HG02970 (cell line): ENCODE results near the gene AKTIP.
"Not testable (repeated sequence)": the region's sequence is repeated elsewhere in the genome, so short reads cannot be mapped to it uniquely, and the experiment has no call there.

Experiments
- ATAC-seq: cut with Tn5 transposase; IDR thresholded peaks from one replicate; pipeline ENCODE4 v1.9.1; 2021; ENCODE audit warnings: mild to moderate bottlenecking, moderate library complexity, moderate number of reproducible peaks; ENCODE audit not compliant: unreplicated experiment, low FRiP score

The AKTIP gene

DNA sequence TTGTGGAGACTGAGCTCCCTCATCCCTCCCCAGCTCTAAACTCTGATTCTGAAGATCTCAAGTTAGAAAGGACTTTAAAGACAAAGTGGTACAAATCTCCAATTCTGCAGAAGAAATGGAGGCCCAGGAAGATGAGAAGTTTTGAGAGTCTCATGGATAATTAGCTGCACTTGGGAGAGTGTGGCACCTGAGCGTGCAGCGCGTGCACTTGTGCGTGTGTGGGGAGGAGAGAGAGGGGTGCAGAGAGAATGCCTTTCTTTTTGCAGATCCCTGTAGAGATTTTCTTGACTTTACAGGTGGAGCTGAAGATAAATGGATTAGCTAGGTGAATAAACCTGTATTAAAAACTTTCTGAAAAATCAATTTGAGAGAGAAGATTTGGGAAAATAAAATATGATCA lies 14.8 kb upstream of the AKTIP start:
- ATAC-seq: no peak

DNA sequence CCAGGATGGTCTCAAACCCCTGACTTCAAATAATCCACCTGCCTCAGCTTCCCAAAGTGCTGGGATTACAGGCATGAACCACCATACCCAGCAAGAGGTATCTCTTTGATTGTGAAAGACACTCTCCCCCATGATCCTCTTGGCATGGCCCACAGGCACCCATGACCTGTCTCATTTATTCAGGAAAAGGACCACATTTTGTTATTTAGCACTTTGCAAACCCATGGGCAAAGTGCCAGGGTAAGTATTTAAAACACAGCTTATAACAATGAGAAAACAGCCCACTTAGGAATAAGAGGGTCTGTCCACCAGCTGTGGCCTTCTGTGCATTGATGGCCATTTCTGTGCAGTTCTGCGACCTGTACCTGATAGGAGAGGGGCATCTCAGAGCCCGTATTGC lies 12.8 kb upstream of the AKTIP start:
- ATAC-seq: no peak

DNA sequence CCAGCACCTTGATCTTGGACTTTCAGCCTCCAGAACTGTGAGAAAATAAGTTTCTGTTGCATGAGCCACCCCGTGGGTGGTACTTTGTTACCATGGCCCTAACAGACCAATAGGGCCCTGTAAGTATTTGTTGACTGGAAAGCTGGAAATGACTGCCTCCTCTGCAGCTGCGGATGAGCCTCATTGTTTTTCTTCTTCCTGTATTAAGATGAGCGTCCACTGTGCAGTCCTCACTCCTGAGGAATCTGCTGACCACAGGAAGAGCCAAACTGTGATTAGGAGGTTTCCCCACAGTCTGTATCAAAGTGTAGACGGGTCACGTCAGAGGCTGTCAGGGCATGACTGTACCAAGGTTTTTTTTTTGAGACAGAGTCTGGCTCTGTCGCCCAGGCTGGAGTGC lies 12.2 kb upstream of the AKTIP start:
- ATAC-seq: no peak

DNA sequence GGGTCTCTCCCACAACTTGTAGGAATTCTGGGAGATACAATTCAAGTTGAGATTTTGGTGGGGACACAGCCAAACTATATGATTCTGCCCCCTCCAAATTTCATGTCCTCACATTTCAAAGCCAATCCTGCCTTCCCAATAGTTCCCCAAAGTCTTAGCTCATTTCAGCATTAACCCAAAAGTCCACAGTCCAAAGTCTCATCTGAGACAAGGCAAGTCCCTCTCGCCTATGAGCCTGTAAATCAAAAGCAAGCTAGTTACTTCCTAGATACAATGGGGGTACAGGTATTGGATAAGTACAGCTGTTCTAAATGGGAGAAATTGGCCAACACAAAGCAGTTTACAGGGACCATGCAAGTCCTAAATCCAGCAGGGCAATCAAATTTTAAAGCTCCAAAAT lies 9.8 kb upstream of the AKTIP start:
- ATAC-seq: not testable (repeated sequence)

DNA sequence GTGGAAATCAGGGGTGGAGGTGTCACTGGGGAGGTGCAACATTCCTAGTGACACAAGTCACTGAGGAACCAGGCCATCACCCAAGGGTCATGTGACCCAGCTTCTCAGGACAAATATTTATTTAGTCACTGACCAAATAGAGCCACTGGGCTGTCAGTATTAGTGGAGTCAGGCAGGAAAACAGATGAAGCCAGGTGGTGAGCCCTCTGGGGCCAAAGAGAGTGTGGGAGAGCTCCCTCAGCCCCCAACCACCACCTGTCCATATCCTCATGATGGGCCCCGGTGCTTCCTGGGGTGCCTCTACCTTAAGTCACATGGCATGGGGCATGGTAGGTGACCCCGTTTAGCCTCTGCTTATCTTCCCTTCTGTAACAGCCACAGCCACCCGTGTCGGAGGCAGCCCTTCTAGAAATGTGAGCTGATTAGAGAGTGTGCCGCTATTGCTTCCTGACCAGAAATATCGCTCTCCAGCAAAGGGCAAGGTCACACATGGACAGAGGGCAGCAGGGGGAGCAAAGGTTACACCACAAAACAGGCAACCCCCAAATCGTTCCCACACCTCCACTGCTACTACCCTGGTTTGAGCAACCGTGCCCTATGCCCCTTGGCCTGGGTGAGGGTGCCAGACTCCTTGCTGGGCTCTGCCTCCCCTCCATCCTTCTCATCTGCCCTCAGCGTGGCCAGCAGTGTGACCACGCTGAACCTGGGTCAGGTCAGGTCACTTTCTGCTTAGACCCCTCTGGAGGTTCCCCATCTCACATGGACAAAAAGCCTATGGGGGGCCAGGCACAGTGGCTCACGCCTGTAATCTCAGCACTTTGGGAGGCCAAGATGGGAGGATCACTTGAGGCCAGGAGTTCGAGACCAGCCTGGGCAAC lies 8.6 kb upstream of the AKTIP start:
- ATAC-seq: no peak

DNA sequence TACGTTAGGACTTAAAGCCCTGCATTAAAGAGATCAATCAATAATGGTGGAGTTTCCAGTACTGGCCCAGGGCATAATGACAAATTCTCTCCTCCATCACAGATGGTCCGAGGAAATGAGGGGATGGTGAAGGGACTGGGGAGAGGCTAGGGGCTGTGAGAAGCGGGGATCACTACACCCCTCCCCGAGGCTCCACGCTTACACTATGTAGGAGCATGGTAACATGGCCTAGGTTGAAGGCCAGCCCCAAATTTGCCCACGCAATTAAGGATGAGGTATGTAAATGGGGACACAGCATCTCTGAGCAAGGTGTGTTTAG lies 8.0 kb upstream of the AKTIP start:
- ATAC-seq: no peak

DNA sequence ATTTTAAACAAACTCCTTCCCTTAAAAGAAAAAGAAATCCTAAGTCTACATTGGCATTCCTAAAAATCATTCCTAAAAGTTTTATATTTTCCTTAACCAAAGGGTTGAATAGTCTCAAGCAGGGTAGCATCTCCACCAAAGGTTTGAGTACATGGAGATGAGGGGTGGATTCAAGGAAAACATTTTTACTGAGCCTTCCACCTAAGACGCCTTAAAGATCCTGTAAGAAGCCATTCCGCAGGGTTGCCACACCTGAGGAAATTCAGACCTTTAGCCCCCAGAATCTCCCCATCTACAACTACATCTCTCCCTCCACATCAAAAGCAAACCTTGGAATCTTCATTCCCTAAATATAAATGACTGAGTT lies 7.7 kb upstream of the AKTIP start:
- ATAC-seq: no peak

DNA sequence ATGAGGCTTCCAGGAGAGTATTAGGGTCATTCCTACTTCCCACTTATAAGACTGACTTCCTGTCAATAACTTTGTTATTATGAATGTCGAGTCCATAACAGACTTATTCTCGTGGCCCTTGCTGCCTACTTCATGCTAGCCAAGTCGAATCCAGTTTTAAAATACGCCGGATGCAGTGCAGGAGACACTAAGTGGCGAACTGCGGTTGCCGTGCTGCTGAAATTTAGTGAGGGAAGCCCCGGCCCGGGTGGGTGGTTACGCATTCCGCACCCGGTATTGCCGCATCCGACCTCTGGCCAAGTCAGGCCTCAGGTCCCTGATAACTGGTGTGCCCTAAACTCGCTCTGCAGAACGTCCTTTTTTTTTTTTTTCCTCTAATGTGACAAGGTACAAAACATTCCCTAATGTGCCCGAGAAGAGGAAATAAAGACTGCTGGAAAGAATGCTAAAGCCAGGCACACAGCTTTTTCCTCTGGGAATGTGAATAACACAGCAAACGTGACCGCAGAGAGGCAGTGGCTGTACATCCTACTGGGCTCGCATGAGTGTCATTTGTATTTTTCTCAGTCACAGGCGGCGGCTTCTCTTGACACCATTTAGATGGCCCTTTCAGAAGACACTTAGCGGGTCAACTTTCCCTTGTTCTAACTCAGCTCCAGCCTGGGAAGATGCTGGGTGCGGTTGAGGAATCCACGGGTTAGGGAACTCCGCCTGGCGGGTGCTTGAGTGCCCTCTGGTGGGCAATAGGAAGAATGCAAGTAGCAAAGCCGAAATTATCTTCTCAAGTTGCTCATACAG lies 7.1 kb upstream of the AKTIP start:
- no peak for ATAC-seq

DNA sequence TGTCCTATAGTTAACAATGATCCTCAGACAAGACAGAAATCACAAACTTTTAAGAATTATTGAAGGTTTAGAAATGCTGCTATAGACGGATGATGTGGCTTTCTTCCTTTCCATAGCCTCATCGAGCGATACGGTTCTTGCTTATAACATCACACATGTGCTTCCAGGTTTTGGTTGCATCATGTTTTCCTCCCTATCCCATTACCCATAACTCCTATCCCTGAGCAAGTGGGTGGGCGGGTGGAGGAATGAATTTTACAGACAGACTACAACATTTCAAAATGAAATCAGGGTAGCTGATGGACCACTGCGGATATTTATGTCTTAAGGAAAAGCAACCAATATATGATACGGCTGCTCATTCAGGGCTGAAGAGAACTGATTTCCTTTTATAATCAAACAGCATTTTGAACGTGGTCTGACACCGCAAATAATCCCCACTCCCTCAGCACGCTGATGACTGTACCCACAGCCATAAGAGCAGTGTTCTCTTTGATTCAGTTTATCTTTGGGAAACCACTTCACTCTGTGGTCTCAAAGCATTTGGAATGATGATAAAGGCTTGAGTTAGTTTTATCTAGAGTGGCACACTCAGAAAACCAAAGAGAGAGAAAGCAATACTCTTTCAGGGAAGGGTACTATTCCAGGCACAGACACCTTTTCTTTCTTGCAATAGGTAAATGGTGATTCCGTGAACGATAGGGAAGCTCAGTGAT lies 4.6 kb upstream of the AKTIP start:
- ATAC-seq: no peak

DNA sequence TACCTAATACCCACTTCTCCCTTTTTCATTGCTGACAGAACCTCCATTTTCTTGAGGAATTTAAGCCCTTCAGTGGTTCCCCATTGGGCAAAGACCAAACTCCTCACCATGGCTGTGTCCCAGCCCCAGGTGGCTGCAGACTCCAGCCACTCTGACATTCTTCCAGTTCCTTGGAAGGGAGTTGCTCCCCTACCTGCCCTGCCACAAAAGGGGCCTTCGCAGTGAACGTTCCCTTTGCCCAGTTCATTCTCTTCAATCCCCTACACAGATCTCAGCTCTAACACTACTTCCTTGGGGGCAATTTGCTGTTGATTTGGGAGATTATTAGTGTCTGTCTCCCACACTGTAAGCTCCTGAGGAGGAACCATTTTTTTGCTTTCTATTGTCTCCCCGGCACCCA lies 3.2 kb upstream of the AKTIP start:
- no peak for ATAC-seq

DNA sequence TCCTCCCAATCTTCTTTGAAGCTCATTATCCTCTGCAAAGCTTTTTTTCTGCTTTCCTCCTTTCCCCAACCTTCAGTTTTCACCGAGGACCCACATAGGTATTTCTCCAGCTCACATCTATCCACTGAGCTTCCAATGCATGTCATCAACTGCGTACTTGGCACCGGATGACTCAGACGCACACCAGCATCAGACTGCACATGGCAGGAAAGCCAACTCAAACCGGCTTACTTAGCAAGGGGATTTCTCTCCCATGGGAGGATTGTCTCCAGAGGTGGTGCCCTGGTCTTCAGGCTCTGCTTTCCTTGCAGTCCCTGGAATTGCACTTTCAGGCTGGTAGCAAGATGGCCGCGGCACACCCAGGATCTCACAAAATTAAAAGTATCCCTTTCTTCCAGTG lies 1.7 kb upstream of the AKTIP start:
- ATAC-seq: no peak

DNA sequence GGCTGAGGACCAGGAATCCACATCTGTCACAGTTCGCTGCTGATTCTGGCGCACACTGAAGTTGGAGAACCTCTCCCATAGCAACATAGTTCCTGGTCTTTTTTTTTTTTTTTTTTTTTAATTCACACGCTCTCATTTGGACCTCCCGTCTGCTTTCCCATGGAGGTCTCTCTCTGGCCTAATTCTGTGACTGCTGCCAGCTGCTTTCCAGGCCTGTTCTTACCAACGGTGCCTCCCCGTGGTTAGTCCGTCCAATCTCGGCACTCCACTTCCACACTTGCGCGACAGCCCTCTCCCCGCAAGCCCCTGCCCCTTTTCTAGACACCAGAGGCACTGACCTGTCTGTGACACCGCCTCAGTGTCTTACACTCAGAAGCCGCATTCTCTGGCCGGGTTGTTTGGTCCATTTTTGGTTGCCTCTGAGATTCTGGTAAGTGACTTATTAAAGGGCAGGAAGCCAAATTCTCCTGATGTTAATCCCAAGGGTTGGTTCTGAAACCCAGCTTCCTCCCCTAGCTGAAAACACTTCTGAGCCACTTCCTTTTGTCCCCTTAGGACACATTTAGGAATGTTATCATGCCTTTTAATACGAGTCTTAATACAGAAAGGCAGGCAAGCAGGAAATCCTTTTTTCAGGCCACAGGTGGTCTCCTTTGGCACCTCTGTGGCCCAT lies 1.1 kb upstream of the AKTIP start:
- no peak for ATAC-seq

DNA sequence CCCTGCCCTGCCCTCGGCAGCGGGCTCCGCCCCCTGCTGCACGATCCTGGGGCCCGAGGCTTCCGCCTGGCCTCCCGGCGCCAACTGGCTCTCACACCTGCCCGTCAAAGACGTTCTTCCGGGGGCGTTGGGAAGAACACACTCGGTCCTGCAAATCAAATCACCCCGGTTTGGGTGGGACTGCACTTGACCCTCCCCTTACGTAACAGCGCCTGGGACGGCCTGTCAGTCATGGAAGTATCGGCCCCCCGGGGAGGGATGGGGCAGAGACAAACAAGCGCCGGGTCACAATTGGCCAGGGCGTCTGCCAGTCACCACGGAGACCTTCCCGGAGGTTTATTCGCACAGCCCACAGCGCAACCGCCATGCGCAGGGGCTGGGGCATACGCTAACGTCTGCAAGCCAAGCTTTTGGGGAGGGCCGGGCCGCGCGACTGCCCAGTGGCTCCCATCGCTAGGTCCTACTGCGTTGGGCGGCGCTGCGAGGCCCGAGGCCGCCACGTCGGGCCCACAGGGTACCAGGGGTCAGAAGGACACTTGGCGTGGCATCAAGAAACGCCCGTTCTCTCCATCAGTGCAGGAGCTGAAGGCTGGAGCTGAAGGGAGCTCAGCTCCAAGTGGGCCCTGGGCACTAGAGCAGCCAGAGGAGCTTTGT lies 388 bp upstream of the AKTIP start:
- ATAC-seq: peak; percentile 97

DNA sequence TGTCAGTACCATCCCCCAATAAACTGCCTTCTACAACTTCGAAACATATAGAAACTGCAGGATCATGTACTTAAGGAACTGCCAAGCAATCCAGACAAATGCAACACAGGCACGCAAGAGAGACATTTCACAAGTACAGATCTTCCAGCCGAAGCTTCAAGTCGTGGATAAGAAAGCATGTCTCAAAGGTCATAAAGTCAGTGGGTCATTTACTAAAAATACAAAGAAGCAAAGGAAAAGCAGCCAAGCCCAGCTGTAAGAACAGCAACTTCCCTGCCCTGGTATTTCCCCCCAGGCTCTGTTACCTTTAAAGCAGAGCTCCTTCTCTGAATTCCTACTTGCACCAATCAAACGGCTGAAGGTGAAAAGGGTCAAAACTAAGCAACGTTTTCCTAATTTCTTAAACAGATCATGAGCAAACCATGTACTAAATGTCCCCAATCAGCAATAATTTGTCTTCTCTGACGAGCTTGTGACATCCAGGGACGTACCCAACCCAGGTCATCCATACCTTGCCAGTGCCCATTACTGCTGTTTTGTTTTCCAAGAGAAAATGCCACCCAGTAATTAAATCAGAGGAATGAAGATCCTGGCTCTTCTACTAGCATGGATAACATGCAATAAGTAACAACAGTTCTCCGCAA lies 1.7 kb downstream of the AKTIP start:
- no peak for ATAC-seq

DNA sequence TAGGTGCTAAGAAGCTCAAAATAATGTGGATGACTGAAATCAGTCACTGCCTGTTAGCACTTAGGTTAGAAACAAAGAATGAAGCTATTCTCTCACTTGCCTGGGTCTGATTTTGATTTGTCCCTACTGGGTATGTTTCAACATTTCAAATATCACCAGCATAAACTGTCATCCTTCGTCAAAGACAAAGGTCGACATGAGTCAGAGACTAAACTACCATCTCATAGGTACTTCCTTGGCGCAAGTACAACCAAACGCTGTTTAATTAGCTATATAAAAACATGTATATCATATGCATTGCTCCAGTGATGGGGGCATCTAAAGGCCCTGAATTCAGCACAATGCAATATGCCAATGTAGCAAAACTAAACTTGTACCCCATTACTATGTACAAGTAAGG lies 4.0 kb downstream of the AKTIP start:
- no peak for ATAC-seq

DNA sequence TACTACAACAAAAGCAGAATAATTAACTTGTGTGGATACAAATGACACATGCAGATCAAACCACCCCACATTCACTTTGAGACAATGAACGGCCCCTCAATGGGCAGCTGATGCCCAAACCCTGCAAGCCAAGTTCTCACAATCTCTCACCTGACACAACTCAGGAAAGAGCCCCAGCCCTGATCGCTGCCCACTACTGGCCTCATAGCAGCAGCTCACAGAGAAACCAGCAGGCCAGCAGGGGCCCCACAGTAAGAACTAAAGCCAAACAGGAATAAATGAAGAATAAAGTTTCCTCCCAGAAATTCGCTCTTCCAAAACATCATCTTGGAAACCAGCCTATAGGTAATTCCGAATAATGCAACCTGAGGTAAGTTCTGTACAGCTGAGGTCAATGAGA lies 7.7 kb downstream of the AKTIP start:
- no peak for ATAC-seq

DNA sequence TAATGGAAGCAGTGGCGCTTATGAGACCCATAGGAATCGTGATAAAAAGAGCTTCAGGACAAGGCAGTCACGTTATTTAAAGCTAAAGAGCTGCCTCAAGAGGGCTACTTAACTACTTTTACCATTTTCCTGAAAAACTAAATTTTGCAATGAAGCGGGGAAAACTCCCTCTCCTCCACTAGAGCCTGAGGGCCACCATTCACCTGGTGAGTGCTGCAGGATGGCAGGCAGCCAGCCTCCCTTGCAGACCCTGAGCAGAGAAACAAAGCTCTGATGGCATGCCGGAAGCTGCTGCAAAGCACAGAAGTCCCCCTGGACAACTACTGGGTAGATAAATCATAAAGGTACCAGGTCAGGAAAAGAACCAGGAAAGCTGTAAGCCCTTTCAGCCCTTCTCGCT lies 8.4 kb downstream of the AKTIP start:
- ATAC-seq: no peak

DNA sequence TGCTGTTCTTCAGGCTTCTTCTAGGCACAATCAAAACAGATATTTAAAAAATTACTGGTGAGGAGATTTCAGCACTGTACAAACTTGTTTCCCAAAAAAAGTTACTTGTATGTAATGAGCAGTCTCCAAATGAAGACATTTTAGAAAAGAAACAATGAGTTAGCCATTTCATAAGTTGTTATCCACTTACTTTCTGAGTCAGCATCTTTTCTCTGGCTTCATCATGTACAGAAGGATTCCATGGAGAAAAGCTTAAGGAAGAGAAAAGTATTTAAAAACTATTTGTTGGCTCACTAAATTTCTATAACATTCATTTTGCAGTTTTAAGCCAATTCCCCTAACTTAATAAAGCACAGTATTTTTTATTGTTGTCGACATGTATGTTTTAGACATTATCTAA lies 10.5 kb downstream of the AKTIP start:
- ATAC-seq: no peak

DNA sequence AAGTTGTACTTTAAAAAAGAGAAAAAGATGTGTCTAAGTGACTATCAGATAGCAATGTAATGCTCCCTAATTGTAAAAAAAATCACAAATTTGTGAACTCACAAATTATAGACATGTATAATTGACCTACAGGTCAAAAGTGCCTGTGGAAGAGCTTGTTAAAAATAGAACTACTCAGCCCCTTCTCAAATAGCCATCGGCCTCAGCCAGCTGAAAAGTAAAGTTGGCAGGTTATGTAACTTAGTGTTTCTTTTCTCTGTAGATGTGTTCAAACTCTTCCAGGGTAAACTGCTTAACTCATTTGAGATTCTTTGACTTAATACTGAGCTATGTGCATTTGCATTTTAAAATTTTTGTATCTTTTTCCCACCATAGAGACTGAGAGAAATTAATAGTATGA lies 13.3 kb downstream of the AKTIP start:
- no peak for ATAC-seq

DNA sequence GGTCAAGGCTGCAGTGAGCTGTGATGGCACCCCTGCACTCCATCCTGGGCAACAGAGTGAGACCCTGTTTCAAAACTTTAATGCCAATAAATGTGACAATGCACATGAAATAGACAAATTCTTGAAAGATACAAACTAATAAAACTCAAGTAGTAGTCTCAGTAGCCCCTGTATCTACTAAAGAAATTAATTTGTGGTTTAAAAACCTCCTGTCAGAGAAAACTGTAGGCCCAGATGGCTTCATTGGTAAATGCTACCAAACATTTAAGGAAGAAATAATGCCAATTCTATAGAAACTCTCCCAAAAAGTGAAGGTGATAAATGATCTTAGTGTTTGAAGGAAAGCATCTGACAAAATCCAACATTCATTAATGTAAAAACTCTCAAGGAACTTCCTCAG lies 16.8 kb downstream of the AKTIP start:
- ATAC-seq: no peak
